K562 (cell line): ENCODE measurements around the gene FBXL13.

Experiments used
- SNAPC5 ChIP-seq: fragments of 250-450 bp; sonication (Bioruptor Pico); IDR thresholded peaks from 2 replicates; pipeline ENCODE4 v1.8.0; 2021; ENCODE audit warnings: moderate library complexity, mild to moderate bottlenecking, inconsistent platforms
- TF ChIP-seq, protein P1 (sequence below): fragments of 450-650 bp; IDR thresholded peaks from 2 replicates; pipeline ENCODE4 v1.6.1; 2016

- TF ChIP-seq, protein P1, sequence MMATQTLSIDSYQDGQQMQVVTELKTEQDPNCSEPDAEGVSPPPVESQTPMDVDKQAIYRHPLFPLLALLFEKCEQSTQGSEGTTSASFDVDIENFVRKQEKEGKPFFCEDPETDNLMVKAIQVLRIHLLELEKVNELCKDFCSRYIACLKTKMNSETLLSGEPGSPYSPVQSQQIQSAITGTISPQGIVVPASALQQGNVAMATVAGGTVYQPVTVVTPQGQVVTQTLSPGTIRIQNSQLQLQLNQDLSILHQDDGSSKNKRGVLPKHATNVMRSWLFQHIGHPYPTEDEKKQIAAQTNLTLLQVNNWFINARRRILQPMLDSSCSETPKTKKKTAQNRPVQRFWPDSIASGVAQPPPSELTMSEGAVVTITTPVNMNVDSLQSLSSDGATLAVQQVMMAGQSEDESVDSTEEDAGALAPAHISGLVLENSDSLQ, result no peak
- no peak for TF ChIP-seq SNAPC5 (CRISPR knock-in tag)
Measured at GRCh38 chr7:102913826-102914225, 160.8 kb downstream of the FBXL13 start.
